ENCODE data around the gene PLEKHG3.
A peak's percentile ranks its signal among the peaks of the same experiment; 100 is the strongest.

PLEKHG3 gene

DNA sequence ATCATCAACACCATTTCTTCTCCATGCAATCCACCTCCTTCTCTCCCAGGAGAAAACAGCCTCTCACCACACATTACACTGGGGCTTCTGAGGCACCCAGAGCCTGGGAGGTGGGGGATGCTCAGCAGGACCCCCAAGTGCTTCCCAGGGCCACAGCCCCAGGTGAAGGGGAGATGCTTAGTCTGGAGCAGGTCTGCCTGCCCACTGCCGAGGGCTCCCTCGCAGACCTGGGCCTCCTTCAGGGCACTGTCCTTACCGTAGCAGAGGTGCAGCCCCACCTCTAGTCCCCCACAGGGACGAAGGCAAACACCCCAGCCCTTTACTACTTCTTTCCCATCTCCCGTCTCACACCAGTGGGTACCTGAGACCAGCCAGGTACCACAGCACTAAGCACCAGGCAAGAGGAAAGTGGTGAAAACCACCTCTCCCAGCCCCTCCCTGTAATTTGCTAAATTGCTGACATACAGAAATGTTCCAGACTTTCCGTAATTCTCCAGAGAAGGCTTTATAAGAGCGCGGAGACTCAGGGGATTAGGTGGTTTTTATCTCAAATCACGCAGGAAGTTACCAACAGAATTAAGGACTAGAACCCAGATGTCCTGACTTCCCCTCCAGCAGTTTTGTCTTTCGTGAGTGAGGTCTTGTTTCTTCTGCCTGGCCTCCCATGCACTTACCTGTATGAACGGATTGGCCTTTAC lies 59.0 kb downstream of the PLEKHG3 start:
- no peaks in the 10 kb centered on the region for H3K36me3 ChIP-seq (ENCODE audit: control insufficient read depth in 1 of 2, insufficient read depth in 2 of 2, low read depth in 1 of 2, low read length in 2 of 2)
- 86% methylated on average over 11 of the region's 11 CpGs for WGBS
- peak overlapping the region; percentile 61 for H3K27ac ChIP-seq (ENCODE audit: low read length, poor library complexity, severe bottlenecking)

DNA sequence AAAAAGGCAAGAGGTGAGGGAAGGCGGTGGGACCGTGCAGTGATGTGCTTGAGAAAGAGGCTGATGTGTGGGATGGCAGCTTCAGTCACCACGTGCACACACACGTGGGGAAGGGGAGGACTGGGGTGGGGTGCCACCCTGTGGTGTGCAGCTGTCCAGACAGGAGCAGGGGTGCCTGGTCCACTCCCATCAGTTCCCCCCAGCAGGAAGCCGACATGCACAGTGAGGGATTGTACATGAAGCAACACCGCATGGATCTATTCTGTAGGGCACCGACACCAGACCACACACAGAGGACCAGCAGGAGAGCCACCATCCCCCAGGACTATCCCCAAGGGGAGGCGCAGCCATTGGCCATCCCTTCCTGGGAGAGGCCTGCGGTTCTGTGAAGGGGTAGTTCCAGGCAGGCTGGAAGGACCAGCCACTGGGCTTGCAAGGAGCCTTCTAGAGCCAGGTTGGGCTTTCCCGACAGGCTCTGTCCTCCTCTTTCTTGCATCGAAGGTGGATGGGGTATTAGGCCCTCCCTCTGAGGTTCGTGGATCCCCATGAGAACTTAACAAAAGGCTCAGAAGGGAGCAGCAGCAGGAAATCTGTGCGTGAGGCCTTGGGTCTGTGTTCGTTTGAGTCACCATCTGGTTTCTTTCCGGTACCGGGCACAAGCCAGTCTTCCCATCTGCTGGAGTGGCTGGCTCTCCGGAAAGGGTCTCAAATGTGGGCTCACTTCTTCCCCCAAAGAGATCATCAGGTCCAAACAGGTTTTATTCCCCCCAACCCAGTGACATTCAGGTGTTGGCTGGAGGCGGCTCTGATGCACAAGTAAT lies 59.8 kb downstream of the PLEKHG3 start:
- Histone ChIP-seq H2BK120ac (ENCODE audit: low read depth, low read length) (no peak overlapping the region), H3K4me2 (ENCODE audit: low read length, poor library complexity, severe bottlenecking) (peak overlapping the region; percentile 79), H3K79me1 (replicated peaks; ENCODE audit: low read length, poor library complexity, severe bottlenecking) (peaks cover 2% of the 10 kb centered on the region), H3K9me3 (ENCODE audit: control insufficient read depth, low read length) (no peaks in the 10 kb centered on the region), H4K91ac (ENCODE audit: low read length) (peak overlapping the region; percentile 14), H2BK5ac (ENCODE audit: low read depth, low read length, poor library complexity, severe bottlenecking) (no peak overlapping the region), H2AK5ac (ENCODE audit: low read length, severe bottlenecking) (peak overlapping the region; percentile 23), H2BK15ac (ENCODE audit: low read depth, poor library complexity, severe bottlenecking) (peak overlapping the region; percentile 92), H3K27me3 (ENCODE audit: control insufficient read depth in 1 of 2, insufficient read depth in 1 of 2, low read length in 2 of 2) (peaks cover 0 to 40% of the 10 kb centered on the region in 2 experiments), H4K8ac (ENCODE audit: low read length) (peak overlapping the region; percentile 67), H3K36me3 (ENCODE audit: control insufficient read depth in 1 of 2, insufficient read depth in 2 of 2, low read depth in 1 of 2, low read length in 2 of 2) (no peaks in the 10 kb centered on the region), H3K18ac (ENCODE audit: low read depth in 1 of 2, low read length in 2 of 2) (peak overlapping the region in 1 of 2 experiments; percentile 56), H3K27ac (ENCODE audit: low read length, poor library complexity, severe bottlenecking) (peak overlapping the region; percentile 51), H3K9ac (ENCODE audit: low read length) (peak overlapping the region; percentile 35), H2BK12ac (ENCODE audit: low read length in 2 of 2) (peak overlapping the region; percentile 34 to 70), H3K4me3 (ENCODE audit: insufficient read depth in 1 of 2, low read depth in 1 of 2, low read length in 2 of 2) (peak overlapping the region in 1 of 2 experiments; percentile 61), H3K4ac (ENCODE audit: low read depth in 1 of 2, low read length in 2 of 2) (peak overlapping the region in 1 of 2 experiments; percentile 3), H2AFZ (ENCODE audit: low read depth, low read length) (peak overlapping the region; percentile 93), H3K14ac (ENCODE audit: low read length in 2 of 2) (no peak overlapping the region), H3K4me1 (ENCODE audit: control insufficient read depth, insufficient read depth, low read depth, low read length) (peaks cover 56% of the 10 kb centered on the region), H3K23ac (ENCODE audit: low read length in 2 of 2) (no peak overlapping the region)
- DNase-seq, result peak; percentile 80
- 55% methylated on average over 18 of the region's 18 CpGs for WGBS

More for the DNA sequence above, 59.0 kb downstream of the PLEKHG3 start:
- no peak overlapping the region for H3K9ac ChIP-seq (ENCODE audit: low read length)
- H4K8ac ChIP-seq (ENCODE audit: low read length), result no peak overlapping the region
- H3K79me1 ChIP-seq (replicated peaks; ENCODE audit: low read length, poor library complexity, severe bottlenecking), result peaks cover 2% of the 10 kb centered on the region
- no peak overlapping the region for H2AFZ ChIP-seq (ENCODE audit: low read depth, low read length)
- peaks cover 59% of the 10 kb centered on the region for H3K4me1 ChIP-seq (ENCODE audit: control insufficient read depth, insufficient read depth, low read depth, low read length)
- H3K14ac ChIP-seq (ENCODE audit: low read length in 2 of 2), result no peak overlapping the region
- H3K18ac ChIP-seq (ENCODE audit: low read depth in 1 of 2, low read length in 2 of 2), result peak overlapping the region in 1 of 2 experiments; percentile 9
- H3K4me3 ChIP-seq (ENCODE audit: insufficient read depth in 1 of 2, low read depth in 1 of 2, low read length in 2 of 2), result no peak overlapping the region
- H2BK12ac ChIP-seq (ENCODE audit: low read length in 2 of 2), result peak overlapping the region in 1 of 2 experiments; percentile 64
- no peak overlapping the region for H3K23ac ChIP-seq (ENCODE audit: low read length in 2 of 2)
- no peak overlapping the region for H3K4me2 ChIP-seq (ENCODE audit: low read length, poor library complexity, severe bottlenecking)
- no peaks in the 10 kb centered on the region for H3K9me3 ChIP-seq (ENCODE audit: control insufficient read depth, low read length)
- no peak overlapping the region for H3K4ac ChIP-seq (ENCODE audit: low read depth in 1 of 2, low read length in 2 of 2)
- peaks cover 0 to 36% of the 10 kb centered on the region in 2 experiments for H3K27me3 ChIP-seq (ENCODE audit: control insufficient read depth in 1 of 2, insufficient read depth in 1 of 2, low read length in 2 of 2)
- no peak overlapping the region for H2BK15ac ChIP-seq (ENCODE audit: low read depth, poor library complexity, severe bottlenecking)
- DNase-seq, result no peak
- H2BK120ac ChIP-seq (ENCODE audit: low read depth, low read length), result no peak overlapping the region
- peak overlapping the region; percentile 38 for H2AK5ac ChIP-seq (ENCODE audit: low read length, severe bottlenecking)
- no peak overlapping the region for H2BK5ac ChIP-seq (ENCODE audit: low read depth, low read length, poor library complexity, severe bottlenecking)
- H4K91ac ChIP-seq (ENCODE audit: low read length), result peak overlapping the region; percentile 67

DNA sequence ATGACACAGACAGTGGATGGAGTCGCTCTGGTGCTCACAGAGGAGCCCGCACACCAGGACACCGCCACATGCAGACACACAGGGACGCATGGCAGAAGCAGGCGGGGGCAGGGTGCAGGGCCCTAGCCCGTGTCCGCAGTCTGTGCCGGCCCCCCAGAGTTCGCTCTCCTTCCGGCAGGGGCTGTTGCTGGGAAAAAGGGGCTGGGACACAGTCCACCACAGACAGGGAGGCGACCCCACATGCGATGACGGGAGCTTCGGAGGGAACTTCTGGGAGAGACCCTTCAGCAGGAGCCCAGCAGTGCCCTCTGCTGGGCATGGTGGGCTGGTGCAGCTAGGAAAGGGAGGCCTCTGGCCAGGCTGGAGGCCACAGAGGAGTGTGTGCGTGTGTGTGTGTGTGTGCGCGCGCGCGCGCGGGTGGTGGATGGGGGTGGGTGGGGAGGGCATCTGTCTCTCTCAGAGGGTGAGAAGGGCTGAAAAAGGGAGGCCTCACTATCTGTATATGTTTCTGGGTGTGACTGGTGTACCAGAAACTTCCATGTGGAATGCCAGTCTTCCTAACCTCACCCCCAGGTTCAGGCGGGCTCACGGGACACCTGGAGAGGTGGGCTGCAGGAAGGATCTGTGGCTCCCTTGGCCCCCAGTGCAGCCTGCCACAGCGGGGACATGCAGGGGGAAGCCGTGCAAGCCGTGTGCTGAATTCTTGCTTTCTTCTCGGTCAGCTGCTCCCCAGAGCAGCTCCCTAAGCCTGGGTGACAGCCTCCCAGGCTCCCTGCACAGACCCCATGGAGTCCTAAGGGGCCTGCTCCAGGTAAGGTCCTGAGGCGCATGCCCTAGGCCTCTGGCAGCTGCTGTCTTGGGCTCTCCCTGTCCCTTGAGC lies 60.7 kb downstream of the PLEKHG3 start:
- no peaks in the 10 kb centered on the region for H3K36me3 ChIP-seq (ENCODE audit: control insufficient read depth in 1 of 2, insufficient read depth in 2 of 2, low read depth in 1 of 2, low read length in 2 of 2)
- H2BK12ac ChIP-seq (ENCODE audit: low read length in 2 of 2), result peak overlapping the region; percentile 34 to 70
- peak overlapping the region; percentile 86 for H4K8ac ChIP-seq (ENCODE audit: low read length)
- H3K4me3 ChIP-seq (ENCODE audit: insufficient read depth in 1 of 2, low read depth in 1 of 2, low read length in 2 of 2), result peak overlapping the region in 1 of 2 experiments; percentile 61
- H3K23ac ChIP-seq (ENCODE audit: low read length in 2 of 2), result no peak overlapping the region
- H3K4me1 ChIP-seq (ENCODE audit: control insufficient read depth, insufficient read depth, low read depth, low read length), result peaks cover 47% of the 10 kb centered on the region
- no peak overlapping the region for H2BK120ac ChIP-seq (ENCODE audit: low read depth, low read length)
- H2AK5ac ChIP-seq (ENCODE audit: low read length, severe bottlenecking), result peak overlapping the region; percentile 23
- peak overlapping the region in 1 of 2 experiments; percentile 36 for H3K14ac ChIP-seq (ENCODE audit: low read length in 2 of 2)
- peaks cover 0 to 39% of the 10 kb centered on the region in 2 experiments for H3K27me3 ChIP-seq (ENCODE audit: control insufficient read depth in 1 of 2, insufficient read depth in 1 of 2, low read length in 2 of 2)
- H3K4ac ChIP-seq (ENCODE audit: low read depth in 1 of 2, low read length in 2 of 2), result peak overlapping the region in 1 of 2 experiments; percentile 37
- no peaks in the 10 kb centered on the region for H3K9me3 ChIP-seq (ENCODE audit: control insufficient read depth, low read length)
- peak overlapping the region in 1 of 2 experiments; percentile 83 for H3K18ac ChIP-seq (ENCODE audit: low read depth in 1 of 2, low read length in 2 of 2)
- H2AFZ ChIP-seq (ENCODE audit: low read depth, low read length), result peak overlapping the region; percentile 93
- peak overlapping the region; percentile 79 for H3K4me2 ChIP-seq (ENCODE audit: low read length, poor library complexity, severe bottlenecking)
- H4K91ac ChIP-seq (ENCODE audit: low read length), result peak overlapping the region; percentile 14
- DNase-seq, result peak; percentile 86
- 36% methylated on average over 22 of the region's 29 CpGs for WGBS
- H3K9ac ChIP-seq (ENCODE audit: low read length), result peak overlapping the region; percentile 35
- no peak overlapping the region for H2BK5ac ChIP-seq (ENCODE audit: low read depth, low read length, poor library complexity, severe bottlenecking)
- peak overlapping the region; percentile 66 for H2BK15ac ChIP-seq (ENCODE audit: low read depth, poor library complexity, severe bottlenecking)
- H3K27ac ChIP-seq (ENCODE audit: low read length, poor library complexity, severe bottlenecking), result peak overlapping the region; percentile 51
- H3K79me1 ChIP-seq (replicated peaks; ENCODE audit: low read length, poor library complexity, severe bottlenecking), result no peaks in the 10 kb centered on the region
